DOHH2 (cell line): Measurements from ENCODE around the gene GPRC5D.

Source experiments
- H3F3A ChIP-seq: fragments of 200-600 bp; sonication (generic), shearing (Covaris generic); 2 replicates; pipeline ENCODE4 v1.6.0; 2016; ENCODE audit warnings: antibody characterized with exemption, mild to moderate bottlenecking; ENCODE audit not compliant: control insufficient read depth, insufficient read depth
- H3K27ac ChIP-seq: fragments of 200-600 bp; sonication (generic); 2 replicates; pipeline ENCODE4 v1.5.1; 2014; ENCODE audit warnings: low read depth, mild to moderate bottlenecking, low read length, moderate library complexity
- H3K27me3 ChIP-seq: fragments of 200-600 bp; sonication (generic); 2 replicates; pipeline ENCODE4 v1.6.1; 2014; ENCODE audit warnings: mild to moderate bottlenecking, low read length, mixed read lengths; ENCODE audit not compliant: control insufficient read depth
- H3K36me3 ChIP-seq: fragments of 200-600 bp; sonication (generic); 2 replicates; pipeline ENCODE4 v1.6.1; 2014; ENCODE audit warnings: mild to moderate bottlenecking, low read length, moderate library complexity, mixed read lengths; ENCODE audit not compliant: control insufficient read depth
- H3K4me1 ChIP-seq: fragments of 200-600 bp; sonication (generic); 2 replicates; pipeline ENCODE4 v1.6.1; 2014; ENCODE audit warnings: mild to moderate bottlenecking, low read length, mixed read lengths; ENCODE audit not compliant: control insufficient read depth
- H3K4me2 ChIP-seq: fragments of 200-600 bp; sonication (generic); 2 replicates; pipeline ENCODE4 v1.6.0; 2014; ENCODE audit warnings: mild to moderate bottlenecking, low read length, moderate library complexity
- H3K4me3 ChIP-seq: fragments of 200-600 bp; sonication (generic); 2 replicates; pipeline ENCODE4 v1.5.1; 2014; ENCODE audit warnings: mild to moderate bottlenecking, low read length, mixed read lengths
- H3K79me2 ChIP-seq: fragments of 200-600 bp; sonication (generic); 2 replicates; pipeline ENCODE4 v1.6.1; 2014; ENCODE audit warnings: mild to moderate bottlenecking, low read length, mixed read lengths; ENCODE audit not compliant: control insufficient read depth
- H3K9me2 ChIP-seq: fragments of 200-600 bp; sonication (generic); replicated peaks from 2 replicates; pipeline ENCODE4 v1.6.1; 2014; ENCODE audit warnings: mild to moderate bottlenecking, low read length, mixed read lengths; ENCODE audit not compliant: control insufficient read depth
- H3K9me3 ChIP-seq: fragments of 200-600 bp; sonication (generic); 2 replicates; pipeline ENCODE4 v1.6.1; 2014; ENCODE audit warnings: antibody characterized with exemption, low read length, mixed read lengths; ENCODE audit not compliant: control insufficient read depth, insufficient read depth
- H4K20me1 ChIP-seq: fragments of 200-600 bp; sonication (generic); 2 replicates; pipeline ENCODE4 v1.6.0; 2014; ENCODE audit warnings: low read depth, mild to moderate bottlenecking, antibody characterized with exemption, low read length, moderate library complexity; ENCODE audit not compliant: control insufficient read depth, insufficient read depth
- CTCF ChIP-seq: fragments of 200-600 bp; sonication (generic); IDR thresholded peaks from one replicate; pipeline ENCODE4 v1.5.1; 2014; ENCODE audit warnings: antibody characterized with exemption, mild to moderate bottlenecking, low read depth, low read length; ENCODE audit not compliant: poor library complexity, severe bottlenecking
- EZH2phosphoT487 ChIP-seq: fragments of 200-600 bp; sonication (generic); IDR thresholded peaks from 2 replicates; pipeline ENCODE4 v1.6.1; 2017; ENCODE audit warnings: borderline replicate concordance, mild to moderate bottlenecking, antibody characterized with exemption, low read length, moderate library complexity, mixed read lengths

Gene GPRC5D

GRCh38 chr12:12954356-12954755, 2.4 kb upstream of the GPRC5D start:
- TF ChIP-seq CTCF (no peak), EZH2phosphoT487 (no peak)
- Histone ChIP-seq H4K20me1 (no peaks in the 10 kb centered on the region), H3K4me2 (no peak overlapping the region), H3K9me2 (no peaks in the 10 kb centered on the region), H3K36me3 (no peaks in the 10 kb centered on the region), H3K4me1 (no peaks in the 10 kb centered on the region), H3K4me3 (no peak overlapping the region), H3K9me3 (no peaks in the 10 kb centered on the region), H3K27ac (no peak overlapping the region), H3K79me2 (no peaks in the 10 kb centered on the region), H3K27me3 (no peaks in the 10 kb centered on the region), H3F3A (no peaks in the 10 kb centered on the region)

GRCh38 chr12:12951504-12951903, 466 bp downstream of the GPRC5D start:
- H3K79me2 ChIP-seq = no peaks in the 10 kb centered on the region
- no peaks in the 10 kb centered on the region for H3K36me3 ChIP-seq
- H3F3A ChIP-seq = no peaks in the 10 kb centered on the region
- TF ChIP-seq CTCF (no peak), EZH2phosphoT487 (no peak)
- no peak overlapping the region for H3K27ac ChIP-seq
- H3K4me1 ChIP-seq = no peaks in the 10 kb centered on the region
- no peak overlapping the region for H3K4me3 ChIP-seq
- H4K20me1 ChIP-seq = no peaks in the 10 kb centered on the region
- H3K27me3 ChIP-seq = no peaks in the 10 kb centered on the region; the same call in 1 of the 2 replicates
- H3K4me2 ChIP-seq = no peak overlapping the region
- no peaks in the 10 kb centered on the region for H3K9me2 ChIP-seq
- no peaks in the 10 kb centered on the region for H3K9me3 ChIP-seq

GRCh38 chr12:12947902-12948301, 4.1 kb downstream of the GPRC5D start:
- H3K36me3 ChIP-seq = no peaks in the 10 kb centered on the region
- no peaks in the 10 kb centered on the region for H4K20me1 ChIP-seq
- no peak overlapping the region for H3K27ac ChIP-seq
- H3K4me2 ChIP-seq = no peak overlapping the region
- H3K9me3 ChIP-seq = no peaks in the 10 kb centered on the region
- no peak overlapping the region for H3K4me3 ChIP-seq
- H3K79me2 ChIP-seq = no peaks in the 10 kb centered on the region
- no peaks in the 10 kb centered on the region for H3F3A ChIP-seq
- H3K4me1 ChIP-seq = no peaks in the 10 kb centered on the region
- H3K27me3 ChIP-seq = no peaks in the 10 kb centered on the region; the same call in 1 of the 2 replicates
- H3K9me2 ChIP-seq = no peaks in the 10 kb centered on the region
- TF ChIP-seq CTCF = no peak
